ENCODE data around the gene HEG1. TPM values are rescaled to one million over a fixed set of nuclear protein-coding genes. Genes with fewer than 3 reads are reported as not detected.

Gene HEG1
- total and polyA plus RNA-seq, 2 donors (not counting 3 experiments of a cell fraction or from before 2014, with no cell fraction given), result 50.1 to 106 TPM

DNA sequence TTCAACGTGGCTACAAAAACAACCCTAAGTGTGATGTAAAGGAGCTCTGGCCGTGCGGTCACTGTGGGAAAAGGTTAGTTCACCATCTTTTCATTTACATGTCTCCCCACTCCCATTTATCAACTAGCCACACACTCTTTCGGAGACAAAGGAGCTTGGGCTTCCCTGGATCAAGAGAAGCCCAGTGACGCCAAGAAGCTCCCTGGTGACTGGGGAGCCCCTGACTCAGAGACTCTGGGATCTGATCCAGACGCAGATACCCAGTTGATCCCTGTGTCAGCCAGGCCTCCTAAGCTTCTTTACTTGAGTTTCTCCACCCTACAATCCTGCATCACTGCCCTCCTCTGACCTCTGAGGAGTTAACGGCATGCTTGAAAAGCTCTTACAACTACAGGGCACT is 43.9 kb downstream of the HEG1 start:
- no TSS peak for BruUV-seq (replicated peaks)
- POLR2A ChIA-PET, result no interaction called here
- FAIRE-seq, result no peak

More for the DNA sequence above, 43.9 kb downstream of the HEG1 start:
- Histone ChIP-seq H3K9me3 (replicated peaks; ENCODE audit: control insufficient read depth, insufficient read depth, low read length) (no peaks in the 10 kb centered on the region), H4K20me1 (replicated peaks; ENCODE audit: control insufficient read depth, extremely low read depth, insufficient read depth, low read length) (no peaks in the 10 kb centered on the region), H3K4me2 (ENCODE audit: insufficient read depth, low read length) (no peak overlapping the region), H3K27me3 (ENCODE audit: control insufficient read depth in 2 of 2, insufficient read depth in 2 of 2, low read length in 2 of 2) (no peaks in the 10 kb centered on the region), H3K4me3 (replicated peaks in 1 of 3; ENCODE audit: insufficient read depth in 1 of 3, low read depth in 1 of 3, low read length in 3 of 3) (no peak overlapping the region), H3K27ac (ENCODE audit: insufficient read depth, low read depth, low read length) (no peak overlapping the region), H3K36me3 (ENCODE audit: control insufficient read depth in 2 of 2, extremely low read depth in 1 of 2, insufficient read depth in 2 of 2, low read length in 2 of 2) (peaks cover 19 to 42% of the 10 kb centered on the region in 2 experiments), H3K4me1 (ENCODE audit: control insufficient read depth, extremely low read depth, insufficient read depth, low read length) (no peaks in the 10 kb centered on the region), H2AFZ (ENCODE audit: low read depth, low read length) (no peak overlapping the region), H3K79me2 (ENCODE audit: control insufficient read depth, insufficient read depth, low read length) (no peaks in the 10 kb centered on the region), H3K9me1 (replicated peaks; ENCODE audit: control insufficient read depth, extremely low read depth, insufficient read depth, low read length) (no peaks in the 10 kb centered on the region), H3K9ac (replicated peaks; ENCODE audit: extremely low read depth, insufficient read depth, low read length) (no peak overlapping the region)
- DNase-seq (ENCODE audit: low read depth, low spot score), result no peak
- dilution Hi-C loops (cut with MboI; ENCODE audit: extremely low pct_ligation_motif_present, low sequenced_read_pairs), result no loop called here
- intact Hi-C loops (cut with micrococcal nuclease), result loop anchor here (5.0 kb wide), 1 partner anchor 40 kb away; no protein-coding TSS in a partner anchor
- TF ChIP-seq POLR2A (IDR thresholded peaks at IDR 0.05; ENCODE audit: low read depth, low read length) (no peak), GATA2 (IDR thresholded peaks at IDR 0.05; ENCODE audit: insufficient read depth, insufficient read length, low read depth, low read length) (no peak), POLR2AphosphoS5 (IDR thresholded peaks at IDR 0.05; ENCODE audit: insufficient read depth, low read depth, low read length) (no peak), MYC (IDR thresholded peaks at IDR 0.05; ENCODE audit: low read depth, low read length) (no peak), EZH2 (IDR thresholded peaks at IDR 0.05; ENCODE audit: borderline replicate concordance, low read depth, low read length, severe bottlenecking) (no peak), FOS (IDR thresholded peaks at IDR 0.05; ENCODE audit: borderline replicate concordance, insufficient read depth, low read length) (no peak), JUN (IDR thresholded peaks at IDR 0.05; ENCODE audit: borderline replicate concordance, insufficient read depth, insufficient read length, low read depth) (no peak)
- TF ChIP-seq, protein P1, sequence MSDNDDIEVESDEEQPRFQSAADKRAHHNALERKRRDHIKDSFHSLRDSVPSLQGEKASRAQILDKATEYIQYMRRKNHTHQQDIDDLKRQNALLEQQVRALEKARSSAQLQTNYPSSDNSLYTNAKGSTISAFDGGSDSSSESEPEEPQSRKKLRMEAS (IDR thresholded peaks at IDR 0.05; ENCODE audit: insufficient read depth, insufficient read length), result no peak
- TF ChIP-seq, protein P2, sequence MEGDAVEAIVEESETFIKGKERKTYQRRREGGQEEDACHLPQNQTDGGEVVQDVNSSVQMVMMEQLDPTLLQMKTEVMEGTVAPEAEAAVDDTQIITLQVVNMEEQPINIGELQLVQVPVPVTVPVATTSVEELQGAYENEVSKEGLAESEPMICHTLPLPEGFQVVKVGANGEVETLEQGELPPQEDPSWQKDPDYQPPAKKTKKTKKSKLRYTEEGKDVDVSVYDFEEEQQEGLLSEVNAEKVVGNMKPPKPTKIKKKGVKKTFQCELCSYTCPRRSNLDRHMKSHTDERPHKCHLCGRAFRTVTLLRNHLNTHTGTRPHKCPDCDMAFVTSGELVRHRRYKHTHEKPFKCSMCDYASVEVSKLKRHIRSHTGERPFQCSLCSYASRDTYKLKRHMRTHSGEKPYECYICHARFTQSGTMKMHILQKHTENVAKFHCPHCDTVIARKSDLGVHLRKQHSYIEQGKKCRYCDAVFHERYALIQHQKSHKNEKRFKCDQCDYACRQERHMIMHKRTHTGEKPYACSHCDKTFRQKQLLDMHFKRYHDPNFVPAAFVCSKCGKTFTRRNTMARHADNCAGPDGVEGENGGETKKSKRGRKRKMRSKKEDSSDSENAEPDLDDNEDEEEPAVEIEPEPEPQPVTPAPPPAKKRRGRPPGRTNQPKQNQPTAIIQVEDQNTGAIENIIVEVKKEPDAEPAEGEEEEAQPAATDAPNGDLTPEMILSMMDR (IDR thresholded peaks at IDR 0.05; ENCODE audit: extremely low read depth in 1 of 2, insufficient read depth in 1 of 2, low read depth in 1 of 2, low read length in 2 of 2), result no peak
- CTCF ChIA-PET, result interaction anchor here (0.8 to 1.9 kb wide), 4 partner anchors 10 to 251 kb away, joined by 3 to 7 read pairs (median 3); no protein-coding TSS in a partner anchor
